Upper lobe of left lung (tissue), 4 donors: Measurements from ENCODE around the gene GGNBP2.

Experiments
- CTCF ChIP-seq, 6 experiments: fragments of 450-650 bp in 4 of 6; fragments of 200-600 bp in 2 of 6; sonication (generic) in 2 of 6; IDR thresholded peaks; one replicate each; pipeline ENCODE4 v1.5.1; 2016 to 2019; ENCODE audit warnings: antibody characterized with exemption in 6 of 6
- EP300 ChIP-seq, 4 donors: sonication (generic); formaldehyde crosslinking; IDR thresholded peaks; one replicate each; pipeline ENCODE4 v1.5.1; 2017; ENCODE audit warnings: antibody characterized with exemption in 4 of 4, control low read depth in 2 of 4
- POLR2A ChIP-seq, 4 donors: fragments of 450-650 bp; IDR thresholded peaks; one replicate each; pipeline ENCODE4 v1.5.1; 2016 to 2017; ENCODE audit warnings: antibody characterized with exemption in 4 of 4, mild to moderate bottlenecking in 2 of 4
- POLR2AphosphoS5 ChIP-seq, 2 donors: sonication (generic); formaldehyde crosslinking; IDR thresholded peaks; one replicate each; pipeline ENCODE4 v1.5.1; 2017; ENCODE audit warnings: antibody characterized with exemption in 2 of 2

DNA sequence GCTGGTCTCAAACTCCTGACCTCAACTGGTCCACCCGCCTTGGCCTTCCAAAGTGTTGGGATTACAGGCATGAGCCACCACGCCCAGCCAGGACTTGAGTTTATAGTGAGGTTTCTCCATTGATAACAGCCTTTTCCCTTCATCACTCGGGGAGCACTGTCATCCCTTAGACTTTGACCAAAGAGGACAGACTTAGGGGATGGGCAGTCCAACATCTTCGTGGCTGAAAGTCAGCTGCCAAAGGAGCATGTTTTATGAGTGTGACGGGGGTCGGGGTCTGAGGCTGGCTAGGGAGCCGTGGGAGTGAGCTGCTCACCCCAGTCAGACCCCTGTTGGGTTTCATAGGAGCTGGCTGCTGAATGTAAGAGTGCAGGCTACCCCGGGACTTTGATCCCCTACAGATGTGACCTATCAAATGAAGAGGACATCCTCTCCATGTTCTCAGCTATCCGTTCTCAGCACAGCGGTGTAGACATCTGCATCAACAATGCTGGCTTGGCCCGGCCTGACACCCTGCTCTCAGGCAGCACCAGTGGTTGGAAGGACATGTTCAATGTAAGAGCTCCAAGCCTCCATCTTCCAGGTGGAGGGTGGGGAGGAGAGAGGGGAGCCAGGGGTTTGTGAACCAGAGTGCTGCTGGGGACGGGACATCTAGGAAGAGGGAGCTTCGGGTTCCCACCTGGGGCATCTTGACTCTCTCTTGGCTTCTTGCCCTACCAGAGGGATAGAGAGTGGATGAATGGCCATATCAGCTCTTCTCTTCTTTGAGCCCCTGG lies 50.1 kb downstream of the GGNBP2 start:
- TF ChIP-seq EP300 (IDR thresholded peaks at IDR 0.05) (no peak), CTCF (IDR thresholded peaks at IDR 0.05) (no peak), POLR2A (IDR thresholded peaks at IDR 0.05) (no peak), POLR2AphosphoS5 (IDR thresholded peaks at IDR 0.05) (no peak)
